AG09319 (cell line): Measurements from ENCODE around the gene RUFY3.

Experiments
- DNase-seq: peaks from one replicate; pipeline ENCODE4 v3.0.0-alpha.2; 2010; ENCODE audit warnings: low read depth; ENCODE audit errors: extremely low read depth
- TF ChIP-seq, protein P1 (sequence below): IDR thresholded peaks from 2 replicates; pipeline ENCODE4 v1.5.1; 2011; ENCODE audit warnings: low read depth, mild to moderate bottlenecking, inconsistent platforms, low read length, moderate library complexity

RUFY3 gene

DNA sequence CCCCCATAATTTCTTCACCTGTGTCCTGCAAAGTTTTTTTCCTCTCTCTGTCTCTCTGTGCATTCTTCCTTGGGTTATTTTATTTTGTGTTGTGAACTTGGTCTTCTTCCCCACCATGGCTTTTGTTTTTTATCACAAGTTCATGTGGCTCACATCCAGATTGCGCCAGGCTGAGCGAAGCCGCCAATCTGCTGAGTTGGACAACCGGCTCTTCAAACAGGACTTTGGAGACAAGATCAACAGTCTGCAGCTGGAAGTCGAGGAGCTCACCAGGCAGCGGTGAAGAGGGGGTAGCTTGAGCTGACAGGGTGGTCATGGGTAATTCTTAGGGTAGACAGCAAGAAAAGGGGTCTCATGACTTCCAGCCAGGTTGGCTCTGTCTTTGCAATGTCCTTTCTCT, 71.9 kb downstream of the RUFY3 start:
- TF ChIP-seq, protein P1, sequence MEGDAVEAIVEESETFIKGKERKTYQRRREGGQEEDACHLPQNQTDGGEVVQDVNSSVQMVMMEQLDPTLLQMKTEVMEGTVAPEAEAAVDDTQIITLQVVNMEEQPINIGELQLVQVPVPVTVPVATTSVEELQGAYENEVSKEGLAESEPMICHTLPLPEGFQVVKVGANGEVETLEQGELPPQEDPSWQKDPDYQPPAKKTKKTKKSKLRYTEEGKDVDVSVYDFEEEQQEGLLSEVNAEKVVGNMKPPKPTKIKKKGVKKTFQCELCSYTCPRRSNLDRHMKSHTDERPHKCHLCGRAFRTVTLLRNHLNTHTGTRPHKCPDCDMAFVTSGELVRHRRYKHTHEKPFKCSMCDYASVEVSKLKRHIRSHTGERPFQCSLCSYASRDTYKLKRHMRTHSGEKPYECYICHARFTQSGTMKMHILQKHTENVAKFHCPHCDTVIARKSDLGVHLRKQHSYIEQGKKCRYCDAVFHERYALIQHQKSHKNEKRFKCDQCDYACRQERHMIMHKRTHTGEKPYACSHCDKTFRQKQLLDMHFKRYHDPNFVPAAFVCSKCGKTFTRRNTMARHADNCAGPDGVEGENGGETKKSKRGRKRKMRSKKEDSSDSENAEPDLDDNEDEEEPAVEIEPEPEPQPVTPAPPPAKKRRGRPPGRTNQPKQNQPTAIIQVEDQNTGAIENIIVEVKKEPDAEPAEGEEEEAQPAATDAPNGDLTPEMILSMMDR: no peak
- DNase-seq: no peak

DNA sequence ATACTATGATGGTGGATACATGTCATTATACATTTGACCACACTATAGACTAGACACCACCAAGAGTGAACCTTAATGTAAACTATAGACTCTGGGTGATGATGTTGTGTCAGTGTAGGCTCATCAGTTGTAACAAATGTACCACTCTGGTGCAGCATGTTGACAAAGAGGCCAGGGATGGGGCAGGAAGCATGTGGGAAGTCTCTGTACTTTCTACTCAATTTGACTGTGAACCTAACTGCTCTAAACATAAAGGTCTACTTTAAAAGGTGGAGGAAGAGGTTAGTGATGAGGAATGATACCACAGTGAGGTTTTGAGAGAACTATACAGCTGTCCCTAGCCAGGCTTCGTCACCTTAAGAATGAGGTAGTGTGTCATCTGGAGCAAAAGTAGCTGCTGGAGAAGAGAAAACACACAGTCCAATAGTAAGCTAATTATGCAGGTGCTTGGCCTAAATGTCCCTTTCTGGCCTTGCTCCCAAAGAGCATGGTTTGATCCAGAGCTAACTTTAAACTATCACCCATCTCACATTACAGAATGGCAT, 79.6 kb downstream of the RUFY3 start:
- no peak for DNase-seq
- TF ChIP-seq, protein P1: no peak

DNA sequence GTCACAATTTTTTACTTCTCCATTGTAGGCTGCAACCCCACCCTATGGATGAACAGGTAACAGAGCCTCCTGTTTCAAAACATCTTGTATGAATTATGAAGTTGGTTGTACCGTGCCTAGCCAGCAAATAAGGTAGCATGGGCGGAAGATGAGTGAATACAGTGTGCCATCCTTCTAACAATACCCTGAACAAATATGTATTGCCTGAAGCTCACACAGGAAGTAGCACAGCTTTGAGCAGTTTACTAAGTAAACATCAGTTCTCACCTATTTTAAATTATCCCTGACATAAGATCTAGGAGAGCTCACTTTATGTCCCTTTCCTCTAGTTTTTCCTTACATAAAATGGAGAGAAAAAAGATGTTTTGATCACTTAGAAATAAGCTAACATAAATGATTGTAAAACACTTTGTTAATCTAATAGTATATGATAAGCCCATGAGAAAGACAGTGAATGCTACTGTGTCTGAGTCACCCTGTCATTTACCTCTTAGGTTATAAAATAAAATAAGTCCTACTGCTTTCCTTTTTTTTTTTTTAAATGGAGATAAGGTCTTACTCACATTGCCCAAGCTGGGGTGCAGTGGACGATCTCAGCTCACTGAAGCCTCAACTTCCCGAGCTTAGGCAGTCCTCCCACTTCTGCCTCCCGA, 81.3 kb downstream of the RUFY3 start:
- DNase-seq: no peak
- TF ChIP-seq, protein P1: no peak

DNA sequence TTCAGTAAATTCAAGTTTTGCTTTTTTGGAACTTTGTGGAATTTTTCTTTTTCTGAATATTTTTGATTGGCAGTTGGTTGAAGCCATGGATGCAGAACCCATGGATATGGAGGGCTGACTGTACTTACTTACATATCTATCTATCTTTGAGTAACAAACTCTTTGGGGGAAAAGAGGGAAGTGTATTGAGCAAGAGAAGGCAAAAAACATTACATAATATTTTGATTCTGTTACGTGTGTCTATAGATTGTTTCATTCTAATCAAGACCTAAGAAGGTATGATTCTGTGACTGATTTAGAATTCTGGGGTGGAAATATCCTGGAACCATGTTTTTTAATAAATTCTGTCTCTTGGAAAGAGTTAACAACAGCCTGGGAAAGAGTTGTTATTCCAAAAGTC, 86.4 kb downstream of the RUFY3 start:
- TF ChIP-seq, protein P1: no peak
- DNase-seq: no peak

DNA sequence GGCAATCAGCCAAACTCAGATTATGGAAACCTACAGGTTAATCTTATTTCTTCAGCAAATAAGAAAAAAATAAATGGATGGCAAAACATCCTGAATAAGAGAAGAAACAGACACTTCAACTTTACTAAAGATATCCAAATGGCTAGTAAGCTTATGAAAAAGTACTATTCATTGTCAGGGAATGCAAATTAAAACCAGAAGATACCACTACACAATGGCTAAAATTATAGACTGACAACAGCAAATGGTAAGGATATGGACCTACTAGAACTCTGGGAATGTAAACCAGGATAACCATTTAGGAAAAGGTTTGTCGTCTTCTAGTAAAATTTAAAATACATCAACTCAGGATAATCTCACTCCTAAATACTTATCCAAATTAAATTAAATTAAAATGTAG, 93.6 kb downstream of the RUFY3 start:
- no peak for DNase-seq
- TF ChIP-seq, protein P1: no peak

DNA sequence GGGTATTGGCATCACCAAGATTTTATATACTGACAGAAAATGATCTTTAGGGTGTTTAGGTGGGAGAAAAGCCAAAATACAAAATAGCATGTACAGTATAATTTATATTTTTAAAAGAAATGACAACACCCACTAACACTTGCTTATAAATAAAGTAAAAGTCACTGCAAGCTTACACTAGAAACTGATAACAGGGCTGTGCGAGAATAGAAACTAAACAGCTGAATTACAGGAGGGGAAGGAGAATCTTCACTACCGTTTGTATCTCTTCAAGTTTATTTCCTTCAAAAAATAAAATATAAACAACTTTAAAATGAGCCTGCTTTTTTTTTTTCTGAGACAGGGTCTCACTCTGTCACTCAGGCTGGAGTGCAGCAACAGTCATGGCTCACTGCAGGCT, 95.1 kb downstream of the RUFY3 start:
- no peak for DNase-seq
- TF ChIP-seq, protein P1: no peak

DNA sequence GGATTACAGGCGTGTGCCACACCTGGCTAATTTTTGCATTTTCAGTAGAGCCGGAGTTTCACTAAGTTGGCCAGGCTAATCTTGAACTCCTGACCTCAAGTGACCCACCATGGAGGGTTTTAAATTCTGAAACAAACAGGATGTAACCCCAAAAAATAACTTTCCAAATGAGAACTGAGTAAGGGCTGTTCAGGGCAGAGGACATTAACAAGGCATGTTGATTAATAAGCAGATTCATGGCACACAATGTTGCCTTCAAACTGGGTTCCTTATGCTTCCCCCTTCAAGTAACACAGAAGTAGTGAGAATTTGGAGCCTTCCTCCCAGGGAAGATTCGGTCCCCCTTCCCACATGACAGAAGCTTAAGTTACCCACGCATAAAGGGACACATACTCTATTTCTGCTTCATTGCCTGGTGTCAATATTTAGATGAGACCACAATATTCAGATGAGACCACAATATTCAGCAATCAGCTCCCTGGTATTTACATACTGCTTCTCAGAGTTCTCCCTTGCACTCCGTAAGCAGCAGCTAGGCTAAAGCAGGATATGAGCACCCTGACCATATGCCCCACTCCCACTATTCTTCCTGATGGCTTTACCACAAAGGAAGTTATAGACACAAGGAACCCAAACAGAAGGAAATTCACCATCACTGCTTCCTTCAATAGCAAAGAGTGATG, 96.5 kb downstream of the RUFY3 start:
- no peak for DNase-seq
- TF ChIP-seq, protein P1: no peak
